Peyer's patch (tissue), 4 donors: ENCODE data around the gene GPATCH3. TPM values are rescaled to one million over a fixed set of nuclear protein-coding genes. Genes with fewer than 3 reads are reported as not detected.
A peak's percentile ranks its signal among the peaks of the same experiment; 100 is the strongest.

Experiments used
- DNase-seq, 3 donors: peaks; one replicate each; pipeline ENCODE4 v3.0.0-alpha.2; 2017 to 2019
- H3K27ac ChIP-seq, 4 donors: fragments of 200-600 bp; sonication (generic); one replicate each; pipeline ENCODE4 v1.5.1; 2016 to 2019
- H3K27me3 ChIP-seq, 2 donors: fragments of 200-600 bp; sonication (generic); one replicate each; pipeline ENCODE4 v1.5.1; 2019
- H3K36me3 ChIP-seq, 3 donors: fragments of 200-600 bp; sonication (generic); one replicate each; pipeline ENCODE4 v1.5.1; 2016 to 2019
- H3K4me1 ChIP-seq, 4 donors: fragments of 200-600 bp; sonication (generic); one replicate each; pipeline ENCODE4 v1.5.1; 2016 to 2019
- H3K4me3 ChIP-seq, 4 donors: fragments of 200-600 bp; sonication (generic); 1 replicate in 3 of 4; 2 replicates in 1 of 4; pipeline ENCODE4 v1.5.1; 2016 to 2019; ENCODE audit warnings: mild to moderate bottlenecking in 1 of 4
- H3K9me3 ChIP-seq, 4 donors: fragments of 200-600 bp; sonication (generic); one replicate each; pipeline ENCODE4 v1.5.1; 2016 to 2019; ENCODE audit warnings: mild to moderate bottlenecking in 1 of 4
- CTCF ChIP-seq, 6 experiments: fragments of 450-650 bp in 4 of 6; fragments of 200-600 bp in 2 of 6; sonication (generic) in 1 of 6; IDR thresholded peaks; one replicate each; pipeline ENCODE4 v1.5.1; 2017 to 2019; ENCODE audit warnings: antibody characterized with exemption in 6 of 6, mild to moderate bottlenecking in 3 of 6, moderate library complexity in 1 of 6
- POLR2A ChIP-seq, 2 donors: fragments of 450-650 bp; IDR thresholded peaks; one replicate each; pipeline ENCODE4 v1.5.1; 2017; ENCODE audit warnings: antibody characterized with exemption in 2 of 2, mild to moderate bottlenecking in 2 of 2, moderate library complexity in 2 of 2
- total RNA-seq, 4 donors: library from RNA; depleted of rRNA; stranded (reverse); fragments of >200 nt; gene quantifications; one replicate each; pipeline ENCODE4 v1.1.0, GENCODE V29; 2016

Gene GPATCH3
- total RNA-seq, 4 donors from 2014 or later = 8.4 to 28.5 (median 14.2) TPM

GRCh38 chr1:26862781-26863684 lies 37.2 kb downstream of the GPATCH3 start, which contains the start of gene SFN:
Gene SFN, plus strand, starts transcription at chr1:26863149. Its CDS starts 64 bp downstream, at chr1:26863213.
- Histone ChIP-seq H3K4me3 (peak within 1 kb of the TSS; percentile 68 to 81 (median 76)), H3K36me3 (no peaks in the 10 kb centered on the region), H3K4me1 (peaks cover 0 to 22% (median 13%) of the 10 kb centered on the region in 4 donors), H3K27me3 (no peaks in the 10 kb centered on the region), H3K27ac (peak within 1 kb of the TSS; percentile 94 to 98 (median 96)), H3K9me3 (no peaks in the 10 kb centered on the region)
- TF ChIP-seq POLR2A (IDR thresholded peaks at IDR 0.05) (peak; percentile 92 to 98), CTCF (IDR thresholded peaks at IDR 0.05) (peak in 4 of 6 experiments; percentile 38 to 87 (median 78))
- peak in 2 of 3 donors; percentile 90 to 94 for DNase-seq

- no peak overlapping the region for H3K4me3 ChIP-seq
- peak overlapping the region in 1 of 4 donors; percentile 97 for H3K27ac ChIP-seq
- no peak for DNase-seq
These were observed 38.3 kb downstream of the GPATCH3 start for GRCh38 chr1:26861889-26862378.

GRCh38 chr1:26861286-26861701 lies 39.0 kb downstream of the GPATCH3 start:
- no peak for DNase-seq
- no peaks in the 10 kb centered on the region for H3K27me3 ChIP-seq
- peaks cover 0 to under 1% (median 0%) of the 10 kb centered on the region in 3 donors for H3K36me3 ChIP-seq
- no peaks in the 10 kb centered on the region for H3K9me3 ChIP-seq
- TF ChIP-seq CTCF (IDR thresholded peaks at IDR 0.05) = peak in 1 of 6 experiments; percentile 10
- TF ChIP-seq POLR2A (IDR thresholded peaks at IDR 0.05) = no peak
- H3K27ac ChIP-seq = no peak overlapping the region
- no peak overlapping the region for H3K4me3 ChIP-seq
- peaks cover 0 to 22% (median 13%) of the 10 kb centered on the region in 4 donors for H3K4me1 ChIP-seq

More at GRCh38 chr1:26861889-26862378, 38.3 kb downstream of the GPATCH3 start:
- no peaks in the 10 kb centered on the region for H3K36me3 ChIP-seq
- H3K27me3 ChIP-seq = no peaks in the 10 kb centered on the region
- H3K9me3 ChIP-seq = no peaks in the 10 kb centered on the region
- H3K4me1 ChIP-seq = peaks cover 0 to 22% (median 13%) of the 10 kb centered on the region in 4 donors
- TF ChIP-seq POLR2A (IDR thresholded peaks at IDR 0.05) = no peak
- no peak for TF ChIP-seq CTCF (IDR thresholded peaks at IDR 0.05)

GRCh38 chr1:26858891-26859640 lies 41.2 kb downstream of the GPATCH3 start:
- Histone ChIP-seq H3K4me3 (no peak overlapping the region), H3K27me3 (no peaks in the 10 kb centered on the region), H3K4me1 (peaks cover 0 to 27% (median 5%) of the 10 kb centered on the region in 4 donors), H3K27ac (no peak overlapping the region), H3K9me3 (no peaks in the 10 kb centered on the region), H3K36me3 (peaks cover 0 to 14% (median 0%) of the 10 kb centered on the region in 3 donors)
- TF ChIP-seq CTCF (IDR thresholded peaks at IDR 0.05) = no peak
- TF ChIP-seq POLR2A (IDR thresholded peaks at IDR 0.05) = no peak
- no peak for DNase-seq

- H3K4me1 ChIP-seq = peaks cover 0 to 23% (median 0%) of the 10 kb centered on the region in 4 donors
- no peaks in the 10 kb centered on the region for H3K9me3 ChIP-seq
- H3K36me3 ChIP-seq = peaks cover 0 to 22% (median 0%) of the 10 kb centered on the region in 3 donors
- no peaks in the 10 kb centered on the region for H3K27me3 ChIP-seq
- no peak overlapping the region for H3K4me3 ChIP-seq
- no peak for DNase-seq
- H3K27ac ChIP-seq = no peak overlapping the region
- no peak for TF ChIP-seq POLR2A (IDR thresholded peaks at IDR 0.05)
- TF ChIP-seq CTCF (IDR thresholded peaks at IDR 0.05) = no peak
These were observed 42.1 kb downstream of the GPATCH3 start for GRCh38 chr1:26858160-26858559.
